OCI-LY3 (cell line): Measurements from ENCODE around the gene CDKN2D.

Experiments
- CTCF ChIP-seq: fragments of 200-600, 300-600 bp; sonication (generic); IDR thresholded peaks from 2 replicates; pipeline ENCODE4 v1.5.1; 2014; ENCODE audit warnings: antibody characterized with exemption, low read length, low read depth
- EZH2phosphoT487 ChIP-seq: fragments of 200-600 bp; shearing (Covaris generic); IDR thresholded peaks from 2 replicates; pipeline ENCODE4 v1.6.1; 2018; ENCODE audit warnings: antibody characterized with exemption, mixed run types, low read depth

GRCh38 chr19:10582091-10582490, 13.3 kb upstream of the CDKN2D start:
- TF ChIP-seq CTCF: no peak
- TF ChIP-seq EZH2phosphoT487: no peak
